Measurements from ENCODE around the gene XCL2.
"Not testable (repeated sequence)": the region's sequence is repeated elsewhere in the genome, so short reads cannot be mapped to it uniquely, and the experiment has no call there.

The XCL2 gene

GRCh38 chr1:168555508-168556046 is 11.8 kb upstream of the XCL2 start:
- no peak for DNase-seq

GRCh38 chr1:168554603-168555483 is 11.0 kb upstream of the XCL2 start:
- no peak for DNase-seq

DNA sequence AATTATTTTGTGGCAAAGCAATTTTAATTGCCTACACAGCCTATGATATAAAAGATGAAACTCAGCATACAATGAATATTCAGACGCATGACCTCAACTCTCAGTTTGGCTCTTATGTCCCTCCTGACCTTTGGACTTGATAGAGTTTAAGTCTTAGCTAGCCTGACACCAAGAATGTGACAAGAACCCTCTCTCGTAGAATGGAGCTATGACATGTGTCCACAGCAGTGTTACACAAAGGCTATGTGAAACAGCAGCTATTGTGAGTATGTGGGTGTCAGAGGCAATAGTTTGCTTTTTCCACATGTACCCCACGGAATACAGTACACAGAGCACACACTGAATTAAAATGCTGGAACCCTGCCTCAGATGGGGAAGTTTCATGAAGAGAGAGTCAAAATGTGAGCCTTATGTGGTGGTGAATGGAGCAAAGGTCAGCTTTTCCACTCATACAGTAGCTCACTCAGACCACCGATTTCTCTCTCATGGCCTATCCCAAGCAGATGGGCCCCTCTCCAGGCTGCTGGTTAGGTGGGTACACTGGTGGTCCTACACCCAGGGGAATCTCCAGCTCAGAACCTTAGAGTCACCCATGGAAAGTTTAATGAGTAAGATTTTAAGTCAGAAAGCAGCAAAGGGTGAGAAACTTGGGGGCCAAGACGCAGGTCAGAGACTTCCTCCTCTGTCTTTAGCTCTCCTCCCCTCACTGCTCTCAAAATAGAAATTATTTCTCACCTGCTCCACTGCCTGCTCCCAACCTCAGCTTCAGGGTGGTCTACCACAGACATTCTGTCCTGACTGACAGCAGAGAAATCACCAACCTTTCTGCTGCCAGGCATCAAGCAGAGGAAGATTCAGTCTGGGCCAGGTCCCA is 10.1 kb upstream of the XCL2 start:
- no peak for DNase-seq

DNA sequence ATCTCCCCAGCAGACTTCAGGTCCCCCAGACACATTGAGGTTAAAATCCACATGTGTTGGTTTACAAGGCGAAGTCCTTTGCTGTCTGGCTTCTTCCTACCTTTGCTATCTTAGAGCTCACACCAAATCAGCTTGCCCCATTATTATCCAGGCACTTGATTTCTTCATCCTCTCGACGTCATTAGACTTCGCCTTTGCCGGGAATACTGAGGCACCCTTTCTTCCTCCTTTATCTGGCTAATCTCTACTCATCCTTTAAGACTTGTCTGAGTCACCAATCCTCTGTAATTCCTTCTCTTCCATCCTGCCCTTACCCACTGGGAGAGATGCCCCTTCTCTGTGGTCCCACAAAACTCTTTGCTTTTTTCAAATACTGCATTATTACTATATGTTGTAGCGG is 9.2 kb upstream of the XCL2 start:
- DNase-seq: no peak

DNA sequence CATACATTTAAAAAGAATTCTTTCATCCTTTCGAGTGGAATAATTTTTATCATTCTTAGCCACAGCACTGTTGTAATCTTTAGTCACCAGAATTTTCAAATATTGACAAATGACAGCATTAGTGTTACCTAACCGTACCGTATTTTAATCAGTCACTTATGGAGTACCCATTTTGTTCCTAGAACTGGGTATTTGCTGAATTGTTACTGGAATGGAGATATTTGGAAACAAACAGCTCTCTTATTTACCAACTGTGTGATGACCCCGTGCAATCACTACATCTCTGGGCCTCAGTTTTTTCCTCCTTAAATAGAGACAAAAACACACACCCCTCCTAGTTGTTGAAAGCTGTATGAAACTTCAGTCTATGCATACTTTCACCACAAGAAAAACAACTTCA is 7.9 kb upstream of the XCL2 start:
- DNase-seq: no peak

DNA sequence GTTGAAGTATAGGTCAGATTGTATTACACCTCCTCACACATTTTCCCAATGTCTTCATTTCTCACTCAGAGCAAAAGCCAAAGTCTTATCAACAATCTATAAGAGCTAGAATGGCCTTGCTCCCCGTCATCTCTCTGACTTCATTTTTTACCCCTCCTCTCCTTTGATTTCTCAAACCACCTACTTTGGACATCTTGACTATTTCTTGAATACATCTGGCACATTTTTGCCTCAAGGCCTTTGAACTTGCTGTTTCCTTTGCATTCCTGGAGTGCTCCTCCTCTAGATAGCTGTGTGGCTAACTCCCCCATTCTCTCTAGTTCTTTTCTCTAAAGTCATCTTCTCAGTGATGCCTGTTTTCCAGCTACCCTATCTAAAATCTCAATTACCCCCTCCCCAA is 7.2 kb upstream of the XCL2 start:
- no peak for DNase-seq

DNA sequence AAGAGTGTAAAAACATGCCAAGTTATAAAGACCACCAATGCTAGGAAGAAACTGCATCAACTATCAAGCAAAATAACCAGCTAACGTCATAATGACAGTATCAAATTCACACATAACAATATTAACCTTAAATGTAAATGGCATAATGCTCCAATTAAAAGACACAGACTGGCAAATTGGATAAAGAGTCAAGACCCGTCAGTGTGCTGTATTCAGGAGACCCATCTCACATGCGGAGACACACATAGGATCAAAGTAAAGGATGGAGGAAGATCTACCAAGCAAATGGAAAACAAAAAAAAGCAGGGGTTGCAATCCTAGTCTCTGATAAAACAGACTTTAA is 2.7 kb upstream of the XCL2 start:
- DNase-seq: not testable (repeated sequence)

GRCh38 chr1:168545678-168546552 is 2.1 kb upstream of the XCL2 start:
- DNase-seq: peak in 1 of 2 donors; percentile 11

GRCh38 chr1:168542978-168543377 is 819 bp downstream of the XCL2 start:
- not testable (repeated sequence) for DNase-seq

DNA sequence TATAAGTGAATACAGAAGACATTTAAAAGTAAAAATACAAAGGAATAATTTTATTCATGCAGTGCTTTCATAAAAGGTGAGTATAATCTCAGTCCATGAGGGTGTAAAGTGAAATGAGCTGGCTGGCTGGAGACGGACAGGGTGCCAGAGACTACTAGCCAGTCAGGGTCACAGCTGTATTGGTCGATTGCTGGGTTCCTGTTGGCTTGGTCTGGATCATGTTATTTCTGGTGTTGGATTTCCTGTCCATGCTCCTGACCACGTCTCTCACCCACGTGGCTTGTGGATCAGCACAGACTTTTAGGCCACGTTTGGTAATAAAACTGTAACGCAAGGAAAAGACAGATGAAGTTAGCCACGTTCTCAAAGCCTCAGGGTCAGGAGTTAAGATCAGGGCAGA is 3.0 kb downstream of the XCL2 start:
- not testable (repeated sequence) for DNase-seq

GRCh38 chr1:168535536-168535935 is 8.3 kb downstream of the XCL2 start:
- no peak for DNase-seq

- DNase-seq: no peak
These were observed 12.0 kb downstream of the XCL2 start for GRCh38 chr1:168531615-168532345.

DNA sequence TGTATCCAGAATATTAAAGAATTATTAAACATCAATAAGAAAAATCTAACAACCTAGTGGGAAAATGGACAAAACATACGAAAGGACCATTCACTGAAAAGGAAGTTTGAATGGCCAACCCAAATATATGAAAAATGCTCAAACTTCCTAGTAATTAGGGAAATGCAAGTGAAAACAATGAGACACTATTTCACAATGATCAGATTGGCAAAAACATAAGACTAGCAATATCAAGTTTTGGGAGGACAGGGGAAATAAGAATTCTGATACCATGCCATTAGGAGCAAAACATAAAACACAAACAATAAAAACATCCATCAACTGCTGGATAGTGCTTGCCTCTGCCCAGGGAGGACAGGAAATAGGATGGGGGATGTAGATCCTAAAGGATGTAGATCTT is 14.3 kb downstream of the XCL2 start:
- DNase-seq: no peak

DNA sequence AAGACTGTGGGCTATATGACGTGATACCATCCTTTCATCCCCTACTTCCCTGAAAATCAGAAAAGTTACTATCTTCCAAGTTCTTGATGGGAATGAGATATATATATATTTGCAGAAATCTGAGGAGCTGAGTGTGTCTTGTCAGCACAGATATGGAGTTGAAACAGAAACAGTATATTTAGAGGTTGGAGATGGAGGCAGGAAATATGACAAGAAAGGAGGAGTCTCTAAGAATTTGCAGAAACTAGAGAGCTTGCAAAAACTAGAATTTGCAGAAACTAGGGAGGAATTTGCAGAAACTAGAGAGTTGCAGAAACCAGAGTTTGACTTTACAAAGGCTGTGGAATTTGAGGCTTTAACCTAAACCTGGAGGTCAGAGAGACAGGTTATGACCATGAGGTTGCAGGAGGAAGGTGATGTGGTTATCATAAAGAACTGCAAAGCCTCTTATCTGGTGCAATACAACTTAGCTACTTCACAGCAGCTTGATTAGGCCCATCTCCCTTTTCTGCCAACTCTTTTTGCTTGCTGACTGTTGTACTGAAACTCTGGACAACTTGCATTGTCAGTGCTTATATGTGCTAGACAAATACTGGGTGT is 22.3 kb downstream of the XCL2 start:
- DNase-seq: no peak

DNA sequence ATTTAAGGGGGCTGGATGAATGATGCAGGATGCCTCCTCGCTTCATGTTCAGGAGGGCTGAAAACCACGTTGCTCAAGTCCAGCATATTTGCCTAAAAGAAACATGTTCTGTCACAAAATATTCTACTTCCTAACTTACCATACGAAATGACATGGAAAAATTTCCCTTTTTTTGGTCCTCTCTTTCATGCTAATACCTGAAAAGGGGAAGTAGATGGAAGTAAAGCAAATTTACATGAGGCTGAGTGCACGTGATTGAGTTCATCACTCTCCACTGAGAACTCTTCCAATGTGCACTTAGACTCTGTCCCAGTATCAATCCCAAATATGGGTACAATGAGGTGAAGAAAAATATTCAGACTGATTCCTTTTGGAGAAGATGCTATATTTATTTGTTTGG is 23.0 kb downstream of the XCL2 start:
- no peak for DNase-seq

DNA sequence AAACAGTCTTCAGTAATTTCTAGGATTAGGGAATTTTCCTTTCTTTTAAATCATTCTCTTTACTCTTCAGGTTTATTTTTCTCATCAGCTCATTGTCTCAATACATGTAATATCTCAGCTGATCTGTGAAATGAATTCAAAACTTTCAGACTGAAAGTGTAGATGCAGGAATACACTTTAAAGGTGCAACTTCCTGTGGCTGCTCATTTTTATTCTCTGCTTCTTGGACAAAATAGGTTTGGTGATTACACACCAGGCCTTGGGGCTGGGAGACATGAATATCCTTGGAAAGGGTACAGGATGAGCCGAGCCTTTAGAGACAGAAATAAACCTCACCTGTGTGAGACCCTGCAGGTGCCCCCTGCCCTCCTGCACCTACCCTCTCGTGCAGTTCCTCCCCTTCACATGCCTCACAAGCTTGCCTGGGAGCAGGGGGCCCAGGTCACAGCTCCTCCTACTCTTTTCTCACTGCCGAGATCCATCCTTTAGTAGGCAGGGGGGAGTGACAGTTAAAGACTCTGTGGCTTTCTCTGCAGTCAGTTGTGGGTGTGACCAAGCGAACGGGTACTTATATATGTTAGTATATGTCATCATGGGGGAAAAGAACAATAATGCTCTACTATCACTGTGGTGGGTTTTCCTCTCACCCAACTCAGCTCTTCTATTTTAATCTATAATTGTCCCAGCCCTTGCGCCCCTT is 23.6 kb downstream of the XCL2 start:
- no peak for DNase-seq

GRCh38 chr1:168518813-168519212 is 25.0 kb downstream of the XCL2 start:
- DNase-seq: no peak

GRCh38 chr1:168518201-168518689 is 25.6 kb downstream of the XCL2 start:
- no peak for DNase-seq

- DNase-seq: no peak
These were observed 29.3 kb downstream of the XCL2 start for GRCh38 chr1:168514455-168514854.

DNA sequence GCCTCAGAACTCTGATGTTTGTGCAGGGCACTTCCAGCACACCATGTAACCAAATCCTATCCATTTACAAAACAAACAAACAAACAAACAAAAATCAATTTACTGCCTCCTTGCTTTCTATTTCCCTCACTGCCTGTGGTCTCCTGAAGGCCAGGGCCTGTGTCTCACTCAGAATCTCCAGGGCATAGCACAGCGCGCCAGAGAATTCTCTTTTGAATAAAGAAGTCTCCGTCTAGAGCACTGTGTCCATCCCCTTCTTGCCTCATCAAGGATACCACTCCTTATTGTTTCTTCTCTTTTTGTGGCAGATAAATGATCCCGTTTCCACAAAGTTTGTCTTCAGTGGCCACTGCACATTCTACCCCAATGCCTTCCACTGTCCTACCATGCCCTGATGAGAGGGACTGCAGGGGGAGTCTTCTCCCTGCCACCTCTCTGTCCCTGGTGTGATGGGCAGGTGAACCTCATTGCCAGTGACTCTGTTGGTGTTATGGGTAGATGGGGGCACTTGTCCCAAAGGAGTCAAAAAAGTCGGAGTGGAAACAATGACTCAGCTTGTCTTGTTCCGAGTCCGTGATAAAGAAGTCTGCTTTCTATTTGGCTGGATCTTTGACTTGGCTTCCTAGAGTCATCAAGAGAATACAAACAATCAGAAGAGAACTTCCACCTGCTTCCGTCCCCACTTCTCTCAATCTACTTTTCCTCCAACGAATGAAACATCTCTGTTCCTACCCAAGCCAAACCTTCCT is 30.0 kb downstream of the XCL2 start:
- DNase-seq: no peak
